Fibroblast of the aortic adventitia (primary cell): ENCODE measurements around the gene CYP4V2. TPM values are rescaled to one million over a fixed set of nuclear protein-coding genes. Genes with fewer than 3 reads are reported as not detected.

Source experiments
- DNase-seq: peaks from one replicate; pipeline ENCODE4 v3.0.0-alpha.2; 2010; ENCODE audit warnings: low read depth
- H3K4me3 ChIP-seq: 2 replicates; pipeline ENCODE4 v1.5.1; 2011; ENCODE audit warnings: low read depth, mild to moderate bottlenecking, control low read depth, low read length, moderate library complexity
- CTCF ChIP-seq: IDR thresholded peaks from 2 replicates; pipeline ENCODE4 v1.5.1; 2011; ENCODE audit warnings: mild to moderate bottlenecking, low read length, control low read depth, inconsistent platforms; ENCODE audit not compliant: insufficient read depth
- total RNA-seq: library from RNA; depleted of rRNA; stranded (reverse); fragments of >200 nt; gene quantifications from 2 replicates; pipeline ENCODE4 v1.2.3, GENCODE V29; 2012; ENCODE audit warnings: low replicate concordance

CYP4V2 gene
- total RNA-seq, 1 donor: 40.4 TPM

- TF ChIP-seq CTCF: no peak
- no peak overlapping the region for H3K4me3 ChIP-seq
Measured at GRCh38 chr4:186226521-186227189, 35.3 kb downstream of the CYP4V2 start.

GRCh38 chr4:186227221-186227620, 35.9 kb downstream of the CYP4V2 start, which contains the start of gene KLKB1:
TSS of gene KLKB1 (plus strand) at chr4:186227507. CDS start at chr4:186228196, 689 bp downstream.
- no peak for DNase-seq
- TF ChIP-seq CTCF: no peak
- no peak within 1 kb of the TSS for H3K4me3 ChIP-seq

More at GRCh38 chr4:186226521-186227189, 35.3 kb downstream of the CYP4V2 start:
- DNase-seq: no peak

- no peak for DNase-seq
- no peak for TF ChIP-seq CTCF
- no peak overlapping the region for H3K4me3 ChIP-seq
Measured at GRCh38 chr4:186227744-186228513, 36.6 kb downstream of the CYP4V2 start.

- H3K4me3 ChIP-seq: no peak overlapping the region
- DNase-seq: no peak
Measured at GRCh38 chr4:186228514-186228894, 37.1 kb downstream of the CYP4V2 start.

GRCh38 chr4:186234367-186234766, 43.0 kb downstream of the CYP4V2 start:
- no peak for TF ChIP-seq CTCF
- H3K4me3 ChIP-seq: no peak overlapping the region
- DNase-seq: no peak

More at GRCh38 chr4:186228514-186228894, 37.1 kb downstream of the CYP4V2 start:
- TF ChIP-seq CTCF: no peak

- no peak overlapping the region for H3K4me3 ChIP-seq
- no peak for TF ChIP-seq CTCF
- no peak for DNase-seq
Measured at GRCh38 chr4:186236126-186236525, 44.8 kb downstream of the CYP4V2 start.
